GM13977 (cell line): Measurements from ENCODE around the gene POLR3G.

Experiments used
- DNase-seq: peaks from one replicate; pipeline ENCODE4 v3.0.0; 2012; ENCODE audit warnings: low spot score
- CTCF ChIP-seq: IDR thresholded peaks from 2 replicates; pipeline ENCODE4 v1.5.1; 2012; ENCODE audit warnings: mild to moderate bottlenecking, control low read depth; ENCODE audit not compliant: insufficient read depth; ENCODE audit errors: extremely low read depth, missing control alignments
- in situ Hi-C: fragments of 300-500 bp; cut with MboI; formaldehyde crosslinking; loops from one replicate; pipeline ENCODE4 v1.12.0; 2022; ENCODE audit warnings: low sequenced_read_pairs, low pct_unique_long_range_greater_than_20kb, mixed read lengths, inconsistent platforms; ENCODE audit not compliant: unreplicated experiment

POLR3G gene

DNA sequence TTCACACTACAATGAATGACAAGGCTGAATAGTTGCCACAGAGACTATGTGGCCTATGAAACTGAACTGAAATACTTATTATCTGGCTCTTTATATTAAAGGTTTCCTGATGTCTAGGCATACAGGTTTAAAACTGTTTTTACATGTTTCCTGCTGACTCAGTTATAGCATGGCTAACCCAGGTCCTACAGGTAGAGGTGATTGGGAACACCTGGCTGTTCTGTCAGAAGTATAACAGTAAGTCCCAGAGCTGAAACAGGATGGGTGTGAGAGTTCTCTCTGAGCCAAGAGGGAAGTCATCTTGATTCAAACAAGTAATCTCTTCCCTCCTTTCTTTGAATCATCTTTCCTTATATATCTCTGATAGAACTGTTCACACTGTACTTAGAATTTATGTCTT lies 79.0 kb downstream of the POLR3G start:
- in situ Hi-C loops: no loop called here
- no peak for TF ChIP-seq CTCF
- DNase-seq: no peak

DNA sequence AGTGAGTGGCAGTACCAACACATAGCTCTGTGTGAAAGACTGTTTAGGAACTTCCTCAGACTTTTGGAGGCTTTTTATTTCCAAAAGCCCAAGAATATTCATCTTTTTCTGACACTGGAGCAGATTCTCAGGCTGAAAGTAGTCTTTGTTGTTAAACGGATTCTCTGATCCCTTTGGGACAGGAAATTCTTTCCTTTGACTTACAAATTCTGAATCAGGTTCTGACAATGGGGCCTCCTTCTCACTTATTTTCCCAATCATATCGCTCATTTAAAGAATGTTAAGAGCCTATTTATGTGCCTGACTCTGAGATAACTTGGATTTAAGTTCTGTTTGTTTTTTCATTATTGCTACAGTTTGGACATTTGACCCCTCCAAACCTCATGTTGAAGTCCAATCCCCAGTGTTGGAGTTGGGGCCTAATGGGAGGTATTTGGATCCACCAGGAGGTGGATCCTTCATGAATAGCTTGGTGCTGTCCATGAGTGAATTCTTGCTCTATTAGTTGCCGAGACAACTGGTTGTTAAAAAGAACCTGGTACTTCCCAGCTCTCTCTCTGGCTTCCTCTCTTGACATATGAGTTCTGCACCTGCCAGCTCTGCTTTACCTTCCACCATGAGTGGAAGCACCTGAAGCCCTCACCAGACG lies 79.8 kb downstream of the POLR3G start:
- DNase-seq: no peak
- in situ Hi-C loops: no loop called here
- no peak for TF ChIP-seq CTCF

- no peak for DNase-seq
- no peak for TF ChIP-seq CTCF
Observed at GRCh38 chr5:90555666-90556065, 81.0 kb downstream of the POLR3G start.

GRCh38 chr5:90557391-90557790 lies 82.7 kb downstream of the POLR3G start:
- TF ChIP-seq CTCF: no peak
- no peak for DNase-seq
- in situ Hi-C loops: no loop called here

More at GRCh38 chr5:90555666-90556065, 81.0 kb downstream of the POLR3G start:
- in situ Hi-C loops: no loop called here

- TF ChIP-seq CTCF: no peak
Observed at GRCh38 chr5:90557871-90558270, 83.2 kb downstream of the POLR3G start.

GRCh38 chr5:90558344-90559192 lies 83.9 kb downstream of the POLR3G start, which contains the start of gene ADGRV1:
Gene ADGRV1 (plus strand): TSS chr5:90558797. CDS start chr5:90558896, 99 bp downstream.
- in situ Hi-C loops: no loop called here
- no peak for TF ChIP-seq CTCF
- DNase-seq: peak; percentile 28

More at GRCh38 chr5:90557871-90558270, 83.2 kb downstream of the POLR3G start:
- no peak for DNase-seq
- in situ Hi-C loops: no loop called here
